Measurements from ENCODE around the gene PTPRK. TPM values are rescaled to one million over a fixed set of nuclear protein-coding genes. Genes with fewer than 3 reads are reported as not detected.
A peak's percentile ranks its signal among the peaks of the same experiment; 100 is the strongest.

Gene PTPRK
- total and polyA plus RNA-seq, 10 of the 15 experiments (the other 5 are each of a cell fraction or from before 2014, with no cell fraction given) = 0.23 to 1.9 (median 0.55) TPM

DNA sequence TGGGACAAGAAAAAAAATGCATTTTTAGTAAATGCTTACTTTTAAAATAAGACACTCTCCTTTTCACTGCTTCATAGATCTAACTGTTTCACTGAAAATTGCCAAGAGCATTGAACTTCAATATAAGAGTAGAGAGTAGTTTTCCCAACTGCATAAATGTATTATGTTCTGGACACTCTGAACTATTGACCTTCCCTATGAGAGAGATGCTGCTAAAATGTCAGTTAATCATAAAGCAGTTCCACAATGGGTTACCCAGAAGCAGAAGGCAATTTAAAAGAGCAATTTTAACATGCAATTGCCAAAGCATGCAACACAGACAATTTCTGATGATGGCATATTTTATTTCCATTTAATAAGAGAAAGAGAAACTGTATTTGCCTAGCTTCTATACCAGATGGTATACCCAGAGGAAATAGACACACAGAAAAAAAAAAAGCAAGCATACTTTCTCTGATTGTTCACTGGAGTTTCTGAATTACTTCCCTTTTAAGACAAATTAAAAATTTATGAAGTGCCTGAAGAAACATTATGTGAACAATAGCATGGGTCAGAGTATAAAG, 340.4 kb downstream of the PTPRK start (continued):
- TF ChIP-seq DPF2 (IDR thresholded peaks at IDR 0.05) = no peak
- no peak for TF ChIP-seq SMAD5 (IDR thresholded peaks at IDR 0.05; ENCODE audit: low read depth)
- TF ChIP-seq MEF2B (IDR thresholded peaks at IDR 0.05; ENCODE audit: partially characterized antibody, poor library complexity, severe bottlenecking) = no peak
- TF ChIP-seq SIX5 (IDR thresholded peaks at IDR 0.05; ENCODE audit: low read depth, low read length, severe bottlenecking) = no peak
- no peak for TF ChIP-seq NRF1 (conservative IDR thresholded peaks at IDR 0.05; ENCODE audit: low read depth, low read length)
- TF ChIP-seq ZNF384 (IDR thresholded peaks at IDR 0.05; ENCODE audit: borderline replicate concordance, low read depth, low read length) = no peak
- no peak for TF ChIP-seq EED (IDR thresholded peaks at IDR 0.05; ENCODE audit: low read depth)
- no peak for TF ChIP-seq ESRRA (IDR thresholded peaks at IDR 0.05; ENCODE audit: low read length)

DNA sequence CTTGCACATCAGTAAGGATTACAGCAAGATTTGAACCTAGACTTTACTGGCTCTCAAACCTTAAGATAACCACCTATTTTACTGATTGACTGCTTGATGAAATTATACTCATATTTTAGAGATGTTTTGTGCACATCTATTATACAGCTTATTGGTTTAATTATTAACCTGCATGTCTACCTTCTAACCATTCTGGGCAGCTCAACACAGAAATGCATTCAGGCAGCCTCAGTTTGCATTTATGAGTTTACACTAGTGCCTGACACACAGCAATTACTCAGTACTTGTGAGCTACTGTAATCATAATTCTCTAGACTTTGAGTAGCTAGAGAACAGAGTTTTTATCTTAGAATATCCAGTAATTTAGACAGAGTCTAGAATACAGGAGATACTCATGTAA, 345.7 kb downstream of the PTPRK start:
- no TSS peak for BruUV-seq (replicated peaks)
- DNase-seq (ENCODE audit: low read depth, low spot score) = no peak
- ChIA-PET CTCF (no interaction called here), SMC1A (ENCODE audit: uncharacterized antibody, unreplicated experiment) (no interaction called here), POLR2A (no interaction called here), RAD21 (ENCODE audit: unreplicated experiment) (no interaction called here)
- no peaks in the 10 kb centered on the region for H3K27me3 ChIP-seq (replicated peaks in 1 of 2; ENCODE audit: control insufficient read depth in 2 of 2, insufficient read depth in 2 of 2, low read length in 1 of 2)
- H3K9me3 ChIP-seq (replicated peaks; ENCODE audit: control insufficient read depth, insufficient read depth, low read length) = no peaks in the 10 kb centered on the region
- no peaks in the 10 kb centered on the region for H4K20me1 ChIP-seq (ENCODE audit: control insufficient read depth, insufficient read depth)
- H3K9ac ChIP-seq (ENCODE audit: control insufficient read depth, insufficient read depth, low read length) = no peak overlapping the region
- H3K79me2 ChIP-seq (ENCODE audit: control insufficient read depth, insufficient read depth, low read length) = no peaks in the 10 kb centered on the region
- FAIRE-seq = peak; percentile 7
- H3K4me1 ChIP-seq (ENCODE audit: control insufficient read depth, insufficient read depth, low read length) = no peaks in the 10 kb centered on the region
- no peak overlapping the region for H2AFZ ChIP-seq (ENCODE audit: control insufficient read depth, low read depth, low read length)
- no peak overlapping the region for H3K4me2 ChIP-seq (ENCODE audit: control insufficient read depth, insufficient read depth)
- no peak for ATAC-seq
- no peak overlapping the region for H3K4me3 ChIP-seq
- H3K36me3 ChIP-seq (ENCODE audit: control insufficient read depth in 2 of 2, insufficient read depth in 2 of 2, low read length in 1 of 2) = no peaks in the 10 kb centered on the region
- no peak overlapping the region for H3K27ac ChIP-seq (ENCODE audit: control insufficient read depth, insufficient read depth)
- in situ Hi-C loops (cut with MboI) = no loop called here
- intact Hi-C loops (cut with micrococcal nuclease; ENCODE audit: unreplicated experiment) = no loop called here
- TF ChIP-seq BMI1 (IDR thresholded peaks at IDR 0.05; ENCODE audit: borderline replicate concordance) (no peak), ASH2L (IDR thresholded peaks at IDR 0.05; ENCODE audit: borderline replicate concordance, low read depth) (no peak), CHD4 (IDR thresholded peaks at IDR 0.05) (no peak), RELA (IDR thresholded peaks at IDR 0.05; ENCODE audit: borderline replicate concordance, partially characterized antibody) (no peak), NFYB (IDR thresholded peaks at IDR 0.05; ENCODE audit: insufficient read depth, low read depth, low read length) (no peak), NBN (IDR thresholded peaks at IDR 0.05) (no peak)
- TF ChIP-seq, protein P1, sequence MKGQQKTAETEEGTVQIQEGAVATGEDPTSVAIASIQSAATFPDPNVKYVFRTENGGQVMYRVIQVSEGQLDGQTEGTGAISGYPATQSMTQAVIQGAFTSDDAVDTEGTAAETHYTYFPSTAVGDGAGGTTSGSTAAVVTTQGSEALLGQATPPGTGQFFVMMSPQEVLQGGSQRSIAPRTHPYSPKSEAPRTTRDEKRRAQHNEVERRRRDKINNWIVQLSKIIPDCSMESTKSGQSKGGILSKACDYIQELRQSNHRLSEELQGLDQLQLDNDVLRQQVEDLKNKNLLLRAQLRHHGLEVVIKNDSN (IDR thresholded peaks at IDR 0.05; ENCODE audit: borderline replicate concordance, extremely low read length, insufficient read depth, low read depth, low read length) = no peak
- TF ChIP-seq, protein P2, sequence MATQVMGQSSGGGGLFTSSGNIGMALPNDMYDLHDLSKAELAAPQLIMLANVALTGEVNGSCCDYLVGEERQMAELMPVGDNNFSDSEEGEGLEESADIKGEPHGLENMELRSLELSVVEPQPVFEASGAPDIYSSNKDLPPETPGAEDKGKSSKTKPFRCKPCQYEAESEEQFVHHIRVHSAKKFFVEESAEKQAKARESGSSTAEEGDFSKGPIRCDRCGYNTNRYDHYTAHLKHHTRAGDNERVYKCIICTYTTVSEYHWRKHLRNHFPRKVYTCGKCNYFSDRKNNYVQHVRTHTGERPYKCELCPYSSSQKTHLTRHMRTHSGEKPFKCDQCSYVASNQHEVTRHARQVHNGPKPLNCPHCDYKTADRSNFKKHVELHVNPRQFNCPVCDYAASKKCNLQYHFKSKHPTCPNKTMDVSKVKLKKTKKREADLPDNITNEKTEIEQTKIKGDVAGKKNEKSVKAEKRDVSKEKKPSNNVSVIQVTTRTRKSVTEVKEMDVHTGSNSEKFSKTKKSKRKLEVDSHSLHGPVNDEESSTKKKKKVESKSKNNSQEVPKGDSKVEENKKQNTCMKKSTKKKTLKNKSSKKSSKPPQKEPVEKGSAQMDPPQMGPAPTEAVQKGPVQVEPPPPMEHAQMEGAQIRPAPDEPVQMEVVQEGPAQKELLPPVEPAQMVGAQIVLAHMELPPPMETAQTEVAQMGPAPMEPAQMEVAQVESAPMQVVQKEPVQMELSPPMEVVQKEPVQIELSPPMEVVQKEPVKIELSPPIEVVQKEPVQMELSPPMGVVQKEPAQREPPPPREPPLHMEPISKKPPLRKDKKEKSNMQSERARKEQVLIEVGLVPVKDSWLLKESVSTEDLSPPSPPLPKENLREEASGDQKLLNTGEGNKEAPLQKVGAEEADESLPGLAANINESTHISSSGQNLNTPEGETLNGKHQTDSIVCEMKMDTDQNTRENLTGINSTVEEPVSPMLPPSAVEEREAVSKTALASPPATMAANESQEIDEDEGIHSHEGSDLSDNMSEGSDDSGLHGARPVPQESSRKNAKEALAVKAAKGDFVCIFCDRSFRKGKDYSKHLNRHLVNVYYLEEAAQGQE (IDR thresholded peaks at IDR 0.05; ENCODE audit: low read depth, low read length) = no peak

All from GM12878 (cell line).